Measurements from ENCODE around the gene HOPX. TPM values are rescaled to one million over a fixed set of nuclear protein-coding genes. Genes with fewer than 3 reads are reported as not detected.
A peak's percentile ranks its signal among the peaks of the same experiment; 100 is the strongest.

The HOPX gene
- total RNA-seq, 2 donors from 2014 or later: 1.6 TPM; not detected in 1

DNA sequence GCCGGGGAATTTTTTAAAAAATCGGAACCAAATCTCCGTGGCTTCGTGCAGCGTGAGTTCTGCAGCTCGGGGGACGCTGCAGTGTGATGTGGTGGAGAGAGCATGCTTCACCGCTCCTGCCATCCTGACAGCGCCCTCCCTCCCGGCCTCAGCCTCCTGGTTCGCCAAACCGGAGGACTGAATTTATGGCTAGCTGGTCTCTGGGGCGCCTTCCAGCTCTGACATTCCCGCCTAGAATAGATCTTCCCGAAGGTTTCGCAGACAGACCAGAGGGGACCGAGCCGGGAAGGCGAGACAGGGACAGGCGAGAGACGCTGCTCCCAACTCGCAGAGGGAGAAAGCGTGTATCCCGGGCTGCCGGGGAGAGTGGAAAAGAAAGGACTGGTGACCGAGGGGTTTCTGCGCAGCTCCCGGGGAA, 25.9 kb downstream of the HOPX start:
- H3K4me1 ChIP-seq: peaks cover 17% of the 10 kb centered on the region
- no peaks in the 10 kb centered on the region for H3K36me3 ChIP-seq (replicated peaks in 1 of 2; ENCODE audit: insufficient read depth in 1 of 2, low read depth in 2 of 2)
- WGBS, 2 donors: 1 to 2% methylated on average over 25 to 28 of the region's 28 CpGs
- H3K4me3 ChIP-seq: no peak overlapping the region
- DNase-seq (peak in 3 of 4 donors; percentile 3 to 14 (median 12)), ATAC-seq (peak; percentile 56)
- H3K9me3 ChIP-seq: no peaks in the 10 kb centered on the region
- no peak for TF ChIP-seq POLR2A (IDR thresholded peaks at IDR 0.05)
- TF ChIP-seq, protein P1, sequence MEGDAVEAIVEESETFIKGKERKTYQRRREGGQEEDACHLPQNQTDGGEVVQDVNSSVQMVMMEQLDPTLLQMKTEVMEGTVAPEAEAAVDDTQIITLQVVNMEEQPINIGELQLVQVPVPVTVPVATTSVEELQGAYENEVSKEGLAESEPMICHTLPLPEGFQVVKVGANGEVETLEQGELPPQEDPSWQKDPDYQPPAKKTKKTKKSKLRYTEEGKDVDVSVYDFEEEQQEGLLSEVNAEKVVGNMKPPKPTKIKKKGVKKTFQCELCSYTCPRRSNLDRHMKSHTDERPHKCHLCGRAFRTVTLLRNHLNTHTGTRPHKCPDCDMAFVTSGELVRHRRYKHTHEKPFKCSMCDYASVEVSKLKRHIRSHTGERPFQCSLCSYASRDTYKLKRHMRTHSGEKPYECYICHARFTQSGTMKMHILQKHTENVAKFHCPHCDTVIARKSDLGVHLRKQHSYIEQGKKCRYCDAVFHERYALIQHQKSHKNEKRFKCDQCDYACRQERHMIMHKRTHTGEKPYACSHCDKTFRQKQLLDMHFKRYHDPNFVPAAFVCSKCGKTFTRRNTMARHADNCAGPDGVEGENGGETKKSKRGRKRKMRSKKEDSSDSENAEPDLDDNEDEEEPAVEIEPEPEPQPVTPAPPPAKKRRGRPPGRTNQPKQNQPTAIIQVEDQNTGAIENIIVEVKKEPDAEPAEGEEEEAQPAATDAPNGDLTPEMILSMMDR (IDR thresholded peaks at IDR 0.05): no peak
- peaks cover 0 to 5% of the 10 kb centered on the region in 2 donors for H3K27me3 ChIP-seq
- intact Hi-C loops (cut with DNase I): no loop called here
- H3K27ac ChIP-seq: no peak overlapping the region

GRCh38 chr4:56654238-56654632, 26.9 kb downstream of the HOPX start:
- H3K4me3 ChIP-seq: no peak overlapping the region
- no peaks in the 10 kb centered on the region for H3K36me3 ChIP-seq (replicated peaks in 1 of 2; ENCODE audit: insufficient read depth in 1 of 2, low read depth in 2 of 2)
- H3K27me3 ChIP-seq: peaks cover 0 to 5% of the 10 kb centered on the region in 2 donors
- peaks cover 17% of the 10 kb centered on the region for H3K4me1 ChIP-seq
- DNase-seq (peak in 2 of 4 donors; percentile 8 to 31), ATAC-seq (no peak)
- H3K9me3 ChIP-seq: no peaks in the 10 kb centered on the region
- TF ChIP-seq POLR2A (IDR thresholded peaks at IDR 0.05): no peak
- TF ChIP-seq, protein P1 (IDR thresholded peaks at IDR 0.05): no peak
- intact Hi-C loops (cut with DNase I): no loop called here
- WGBS, 2 donors: 12 to 17% methylated on average over 4 of the region's 4 CpGs
- no peak overlapping the region for H3K27ac ChIP-seq

DNA sequence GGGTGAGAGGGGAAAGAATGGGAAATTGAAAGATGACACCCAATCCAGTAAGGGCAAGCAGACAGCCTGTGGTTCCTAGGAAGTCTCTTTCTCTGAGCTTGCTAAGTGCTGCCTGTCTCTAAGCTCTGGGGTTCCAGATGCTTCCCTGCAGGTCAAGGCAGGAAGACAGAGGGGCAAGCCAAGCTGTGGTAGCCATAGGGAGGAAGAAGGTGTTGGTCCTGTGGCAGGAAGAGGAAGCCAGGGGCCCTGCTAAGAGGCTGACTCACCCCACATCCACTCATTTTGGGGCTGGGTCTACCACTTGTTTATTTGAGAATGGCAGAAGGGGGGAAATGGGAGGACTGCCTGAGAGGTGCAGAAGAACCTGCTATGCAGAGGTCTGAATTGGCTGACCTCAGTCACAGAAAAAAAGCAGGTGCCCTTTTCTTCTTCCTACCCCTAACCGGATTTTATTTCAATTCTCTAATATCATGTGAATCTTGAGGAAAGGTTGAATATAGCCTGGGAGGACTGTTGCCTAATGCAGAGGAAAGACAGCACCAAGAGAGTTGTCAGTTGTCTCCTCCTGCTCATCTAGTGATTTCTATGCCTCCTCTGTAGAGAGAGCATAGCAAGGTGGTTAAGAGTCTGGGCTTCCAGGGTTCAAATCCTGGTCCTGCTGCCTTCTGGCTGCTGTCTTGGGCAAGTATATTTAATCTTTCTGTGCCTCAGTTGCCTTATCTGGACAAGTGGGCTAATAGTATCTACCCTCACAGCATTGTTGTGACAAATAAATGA, 27.4 kb downstream of the HOPX start:
- intact Hi-C loops (cut with DNase I): no loop called here
- ATAC-seq: no peak
- Histone ChIP-seq H3K27ac (no peak overlapping the region), H3K4me1 (peaks cover 17% of the 10 kb centered on the region), H3K9me3 (no peaks in the 10 kb centered on the region), H3K36me3 (replicated peaks in 1 of 2; ENCODE audit: insufficient read depth in 1 of 2, low read depth in 2 of 2) (no peaks in the 10 kb centered on the region), H3K27me3 (peaks cover 0 to 5% of the 10 kb centered on the region in 2 donors), H3K4me3 (no peak overlapping the region)
- WGBS, 2 donors: 25 to 71% methylated on average over 1 of the region's 1 CpG
- TF ChIP-seq, protein P1 (IDR thresholded peaks at IDR 0.05): no peak
- no peak for TF ChIP-seq POLR2A (IDR thresholded peaks at IDR 0.05)
- DNase-seq: no peak

DNA sequence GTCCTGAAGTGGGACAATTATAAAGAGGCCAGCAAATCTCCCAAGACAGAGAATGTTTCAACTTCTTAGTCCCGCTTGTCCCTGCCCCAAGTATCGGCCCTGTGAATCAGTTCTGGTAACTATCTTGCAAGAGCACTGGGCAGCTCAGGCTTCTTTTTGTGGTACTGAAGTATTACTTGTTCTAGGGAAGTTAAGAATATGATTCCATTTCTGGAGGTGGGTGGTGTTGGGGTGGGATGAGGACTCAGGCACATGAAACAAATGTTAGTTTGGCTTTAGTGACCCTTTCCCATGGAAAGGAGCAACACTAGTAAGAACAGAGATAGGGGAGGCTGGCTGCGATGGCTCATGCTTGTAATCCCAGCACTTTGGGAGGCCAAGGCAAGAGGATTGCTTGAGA, 28.9 kb downstream of the HOPX start:
- Histone ChIP-seq H3K4me1 (peaks cover 17% of the 10 kb centered on the region), H3K4me3 (no peak overlapping the region), H3K36me3 (replicated peaks in 1 of 2; ENCODE audit: insufficient read depth in 1 of 2, low read depth in 2 of 2) (no peaks in the 10 kb centered on the region), H3K27ac (no peak overlapping the region), H3K9me3 (no peaks in the 10 kb centered on the region), H3K27me3 (peaks cover 0 to 5% of the 10 kb centered on the region in 2 donors)
- intact Hi-C loops (cut with DNase I): no loop called here
- 68 to 81% methylated on average over 3 of the region's 3 CpGs for WGBS, 2 donors
- DNase-seq (no peak), ATAC-seq (no peak)
- TF ChIP-seq, protein P1 (IDR thresholded peaks at IDR 0.05): no peak
- no peak for TF ChIP-seq POLR2A (IDR thresholded peaks at IDR 0.05)

- no peaks in the 10 kb centered on the region for H3K36me3 ChIP-seq (replicated peaks in 1 of 2; ENCODE audit: insufficient read depth in 1 of 2, low read depth in 2 of 2)
- H3K4me1 ChIP-seq: peaks cover 13% of the 10 kb centered on the region
- no peak overlapping the region for H3K4me3 ChIP-seq
- no peak for ATAC-seq
- intact Hi-C loops (cut with DNase I): no loop called here
- whole genome bisulfite sequencing, 2 donors: 83 to 89% methylated on average over 1 of the region's 1 CpG
- no peak for DNase-seq
- peaks cover 0 to 1% of the 10 kb centered on the region in 2 donors for H3K27me3 ChIP-seq
- TF ChIP-seq, protein P1 (IDR thresholded peaks at IDR 0.05): no peak
- no peak for TF ChIP-seq POLR2A (IDR thresholded peaks at IDR 0.05)
- no peak overlapping the region for H3K27ac ChIP-seq
- H3K9me3 ChIP-seq: peaks cover 0 to 3% (median 0%) of the 10 kb centered on the region in 3 donors
These were observed 30.1 kb downstream of the HOPX start for GRCh38 chr4:56651056-56651350.
